ENCODE data around the gene TNFRSF1A.

TNFRSF1A gene

DNA sequence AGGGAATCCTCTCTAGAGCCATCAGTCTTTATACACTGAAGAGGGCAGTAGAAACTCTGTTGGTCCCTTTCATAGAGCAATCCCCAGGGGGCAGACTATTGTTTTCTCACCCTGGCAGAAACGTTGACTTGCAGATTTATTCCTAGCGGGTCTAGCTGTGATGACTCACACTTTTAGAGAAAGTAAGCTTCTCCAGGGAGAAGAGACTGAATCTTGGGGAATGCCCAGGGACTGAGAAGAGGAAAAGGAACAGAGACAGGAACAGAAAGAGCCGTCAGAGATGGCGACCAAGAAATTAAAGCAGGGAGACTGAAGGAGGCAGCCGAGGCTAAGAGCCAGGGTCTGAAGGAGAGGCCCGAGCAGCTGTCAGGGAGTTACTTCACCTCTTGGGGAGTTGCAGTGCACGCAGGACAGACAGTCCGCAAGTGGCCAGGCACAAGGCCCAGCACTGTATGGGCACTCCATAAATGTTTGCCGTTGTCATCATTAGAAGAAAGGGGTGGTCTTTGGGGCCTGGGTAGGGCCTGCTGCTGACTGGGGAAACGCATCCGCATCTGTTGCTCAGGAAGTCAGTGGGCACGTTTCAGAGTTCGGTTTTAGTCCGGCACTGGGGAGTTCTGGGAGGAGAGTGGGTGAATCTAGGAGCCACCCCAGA lies 18.4 kb downstream of the TNFRSF1A start:
- peak; percentile 87 for DNase-seq (ENCODE audit: insufficient read length, low spot score)
- FAIRE-seq, result no peak
- TF ChIP-seq POLR2A (IDR thresholded peaks at IDR 0.05; ENCODE audit: low read depth, low read length), result no peak

- DNase-seq (ENCODE audit: insufficient read length, low spot score), result no peak
- FAIRE-seq, result no peak
- no peak for TF ChIP-seq POLR2A (IDR thresholded peaks at IDR 0.05; ENCODE audit: low read depth, low read length)
These were observed 18.9 kb downstream of the TNFRSF1A start for GRCh38 chr12:6322969-6323339.

GRCh38 chr12:6322352-6322751 lies 19.5 kb downstream of the TNFRSF1A start:
- DNase-seq (ENCODE audit: insufficient read length, low spot score) (no peak), FAIRE-seq (no peak)
- no peak for TF ChIP-seq POLR2A (IDR thresholded peaks at IDR 0.05; ENCODE audit: low read depth, low read length)

DNA sequence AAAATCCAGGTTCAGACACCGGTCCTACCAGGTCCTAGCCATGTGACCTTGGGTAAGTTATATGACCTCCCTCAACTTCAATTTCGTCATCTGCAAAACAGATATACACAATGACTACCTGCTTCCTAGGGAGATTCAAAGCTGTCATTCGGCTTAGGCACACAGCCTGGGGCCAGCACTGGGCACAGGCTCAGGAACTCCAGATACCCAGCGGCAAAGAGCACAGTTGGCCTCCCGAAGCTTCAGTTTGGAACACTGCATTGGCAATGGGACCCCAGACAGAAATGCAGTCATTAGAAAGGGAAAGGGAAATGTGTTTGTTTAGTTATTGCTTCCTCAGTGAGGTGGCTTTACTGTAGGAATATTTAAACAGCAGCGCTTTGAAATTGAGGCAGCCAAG lies 20.0 kb downstream of the TNFRSF1A start:
- DNase-seq (ENCODE audit: insufficient read length, low spot score) (no peak), FAIRE-seq (no peak)
- no peak for TF ChIP-seq POLR2A (IDR thresholded peaks at IDR 0.05; ENCODE audit: low read depth, low read length)

- no peak for FAIRE-seq
- no peak for TF ChIP-seq POLR2A (IDR thresholded peaks at IDR 0.05; ENCODE audit: low read depth, low read length)
- no peak for DNase-seq (ENCODE audit: insufficient read length, low spot score)
These were observed 22.4 kb downstream of the TNFRSF1A start for GRCh38 chr12:6319446-6319845.

GRCh38 chr12:6318440-6318879 lies 23.4 kb downstream of the TNFRSF1A start:
- no peak for TF ChIP-seq POLR2A (IDR thresholded peaks at IDR 0.05; ENCODE audit: low read depth, low read length)
- no peak for FAIRE-seq

GRCh38 chr12:6317693-6318439 lies 24.0 kb downstream of the TNFRSF1A start:
- TF ChIP-seq POLR2A (IDR thresholded peaks at IDR 0.05; ENCODE audit: low read depth, low read length), result no peak
- DNase-seq (ENCODE audit: insufficient read length, low spot score) (no peak), FAIRE-seq (no peak)

More at GRCh38 chr12:6318440-6318879, 23.4 kb downstream of the TNFRSF1A start:
- no peak for DNase-seq (ENCODE audit: insufficient read length, low spot score)

DNA sequence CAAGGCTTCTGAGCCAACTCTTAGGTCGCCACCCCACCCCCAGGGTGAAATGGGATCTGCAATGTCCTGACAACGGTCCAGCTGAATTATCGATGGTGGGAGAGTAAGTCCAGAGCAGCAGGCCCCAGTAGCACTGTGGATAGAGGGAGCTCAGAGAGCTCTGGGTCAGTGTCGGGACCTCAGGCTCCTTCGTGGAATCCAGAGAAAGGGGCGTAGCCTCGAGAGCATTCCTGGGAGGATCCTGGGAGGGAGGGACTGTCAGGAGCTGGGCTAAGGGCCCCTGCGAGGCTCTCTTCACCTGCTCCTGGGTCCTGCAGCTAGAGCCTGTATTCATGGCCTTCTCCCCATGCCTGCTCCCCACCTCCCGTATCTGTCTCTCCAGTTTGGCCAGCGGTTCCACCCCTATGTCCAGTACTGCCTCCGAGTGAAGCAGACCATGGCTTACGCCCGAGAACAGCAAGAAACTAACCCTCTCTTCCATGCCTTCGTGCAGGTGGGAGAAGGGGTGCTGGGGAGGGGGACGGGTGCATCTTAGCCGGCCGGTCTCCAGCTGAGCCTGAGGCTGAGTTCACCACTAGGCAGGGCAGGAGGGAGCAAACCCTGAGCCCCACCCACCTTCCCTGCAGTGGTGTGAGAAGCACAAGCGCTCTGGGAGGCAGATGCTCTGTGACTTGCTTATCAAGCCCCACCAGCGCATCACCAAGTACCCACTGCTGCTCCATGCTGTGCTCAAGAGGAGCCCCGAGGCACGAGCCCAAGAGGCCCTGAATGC lies 24.8 kb downstream of the TNFRSF1A start:
- DNase-seq (ENCODE audit: insufficient read length, low spot score) (no peak), FAIRE-seq (no peak)
- no peak for TF ChIP-seq POLR2A (IDR thresholded peaks at IDR 0.05; ENCODE audit: low read depth, low read length)

DNA sequence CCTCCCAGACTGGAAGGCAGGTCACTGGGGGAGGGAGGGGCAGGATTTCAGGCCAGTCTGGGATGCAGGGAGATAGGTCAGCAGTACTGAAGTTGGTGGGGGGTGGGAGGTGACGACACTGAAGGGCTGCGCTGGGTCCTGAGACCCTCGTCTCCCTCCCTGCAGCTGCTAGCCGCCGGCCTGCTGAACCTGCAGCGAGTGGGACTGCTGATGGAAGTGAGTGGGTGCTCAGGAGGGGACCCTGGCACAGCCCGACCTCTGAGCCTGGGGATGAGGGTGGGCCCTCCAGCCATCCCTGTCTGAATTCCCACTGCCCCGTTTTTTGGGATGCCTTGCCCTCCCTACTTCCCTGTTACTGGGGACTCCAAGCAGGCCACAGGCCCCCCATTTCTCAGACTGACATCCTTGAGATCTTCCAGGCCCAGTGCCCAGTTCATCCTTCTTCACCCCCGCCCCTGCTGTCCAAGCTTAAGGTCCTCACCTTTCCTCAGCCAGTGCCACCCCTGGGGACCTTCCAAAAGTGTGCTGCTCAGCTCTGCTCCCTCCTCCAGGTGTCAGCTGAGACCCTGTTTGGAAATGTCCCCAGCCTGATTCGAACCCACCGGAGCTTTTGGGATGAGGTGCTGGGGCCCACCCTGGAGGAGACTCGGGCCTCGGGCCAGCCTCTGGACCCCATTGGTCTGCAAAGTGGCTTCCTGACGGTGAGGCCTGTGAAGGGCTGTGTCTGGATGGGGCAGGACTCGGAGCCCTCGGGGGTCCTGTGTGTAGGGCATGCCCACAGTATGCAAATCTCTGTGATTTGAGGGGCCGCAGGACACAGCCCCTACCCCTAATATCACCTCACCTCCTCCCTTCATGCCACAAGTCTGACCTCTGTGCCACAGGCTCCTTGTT lies 25.9 kb downstream of the TNFRSF1A start:
- DNase-seq (ENCODE audit: insufficient read length, low spot score), result no peak
- TF ChIP-seq POLR2A (IDR thresholded peaks at IDR 0.05; ENCODE audit: low read depth, low read length), result no peak
- no peak for FAIRE-seq

- TF ChIP-seq POLR2A (IDR thresholded peaks at IDR 0.05; ENCODE audit: low read depth, low read length), result no peak
- no peak for DNase-seq (ENCODE audit: insufficient read length, low spot score)
- FAIRE-seq, result no peak
These were observed 26.7 kb downstream of the TNFRSF1A start for GRCh38 chr12:6315184-6315583.

GRCh38 chr12:6314776-6315175 lies 27.1 kb downstream of the TNFRSF1A start:
- no peak for TF ChIP-seq POLR2A (IDR thresholded peaks at IDR 0.05; ENCODE audit: low read depth, low read length)
- FAIRE-seq, result no peak
- no peak for DNase-seq (ENCODE audit: insufficient read length, low spot score)

DNA sequence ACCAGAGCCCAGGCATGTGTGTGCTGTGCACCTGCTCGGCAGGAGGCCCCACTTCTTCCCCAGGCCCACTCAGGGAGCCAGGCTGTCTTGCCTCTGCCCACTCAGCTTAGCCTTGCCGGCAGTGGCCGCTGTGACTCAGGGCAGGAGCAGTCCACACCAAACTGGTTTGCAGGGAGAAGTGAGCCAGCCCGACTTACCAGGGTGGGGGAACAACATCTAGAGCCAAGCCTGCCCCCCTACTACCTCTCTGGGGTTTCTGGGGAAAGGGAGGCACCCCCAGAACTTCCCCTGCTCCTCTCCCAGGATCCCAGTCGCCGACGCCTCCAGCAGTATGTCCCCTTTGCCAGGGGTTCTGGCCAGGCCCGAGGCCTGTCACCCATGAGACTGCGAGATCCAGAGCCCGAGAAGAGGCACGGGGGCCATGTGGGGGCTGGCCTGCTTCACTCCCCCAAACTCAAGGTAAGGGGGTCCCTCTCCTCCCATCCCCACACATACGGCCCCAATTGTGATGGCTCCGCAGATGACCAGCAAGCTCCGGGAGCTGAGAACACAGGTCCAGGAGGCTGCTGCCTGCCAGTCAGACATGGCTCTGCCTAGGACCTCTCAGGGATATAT lies 28.4 kb downstream of the TNFRSF1A start:
- FAIRE-seq (no peak), DNase-seq (ENCODE audit: insufficient read length, low spot score) (no peak)
- no peak for TF ChIP-seq POLR2A (IDR thresholded peaks at IDR 0.05; ENCODE audit: low read depth, low read length)
